ENCODE data around the gene CPN2.

- TF ChIP-seq, protein P1, sequence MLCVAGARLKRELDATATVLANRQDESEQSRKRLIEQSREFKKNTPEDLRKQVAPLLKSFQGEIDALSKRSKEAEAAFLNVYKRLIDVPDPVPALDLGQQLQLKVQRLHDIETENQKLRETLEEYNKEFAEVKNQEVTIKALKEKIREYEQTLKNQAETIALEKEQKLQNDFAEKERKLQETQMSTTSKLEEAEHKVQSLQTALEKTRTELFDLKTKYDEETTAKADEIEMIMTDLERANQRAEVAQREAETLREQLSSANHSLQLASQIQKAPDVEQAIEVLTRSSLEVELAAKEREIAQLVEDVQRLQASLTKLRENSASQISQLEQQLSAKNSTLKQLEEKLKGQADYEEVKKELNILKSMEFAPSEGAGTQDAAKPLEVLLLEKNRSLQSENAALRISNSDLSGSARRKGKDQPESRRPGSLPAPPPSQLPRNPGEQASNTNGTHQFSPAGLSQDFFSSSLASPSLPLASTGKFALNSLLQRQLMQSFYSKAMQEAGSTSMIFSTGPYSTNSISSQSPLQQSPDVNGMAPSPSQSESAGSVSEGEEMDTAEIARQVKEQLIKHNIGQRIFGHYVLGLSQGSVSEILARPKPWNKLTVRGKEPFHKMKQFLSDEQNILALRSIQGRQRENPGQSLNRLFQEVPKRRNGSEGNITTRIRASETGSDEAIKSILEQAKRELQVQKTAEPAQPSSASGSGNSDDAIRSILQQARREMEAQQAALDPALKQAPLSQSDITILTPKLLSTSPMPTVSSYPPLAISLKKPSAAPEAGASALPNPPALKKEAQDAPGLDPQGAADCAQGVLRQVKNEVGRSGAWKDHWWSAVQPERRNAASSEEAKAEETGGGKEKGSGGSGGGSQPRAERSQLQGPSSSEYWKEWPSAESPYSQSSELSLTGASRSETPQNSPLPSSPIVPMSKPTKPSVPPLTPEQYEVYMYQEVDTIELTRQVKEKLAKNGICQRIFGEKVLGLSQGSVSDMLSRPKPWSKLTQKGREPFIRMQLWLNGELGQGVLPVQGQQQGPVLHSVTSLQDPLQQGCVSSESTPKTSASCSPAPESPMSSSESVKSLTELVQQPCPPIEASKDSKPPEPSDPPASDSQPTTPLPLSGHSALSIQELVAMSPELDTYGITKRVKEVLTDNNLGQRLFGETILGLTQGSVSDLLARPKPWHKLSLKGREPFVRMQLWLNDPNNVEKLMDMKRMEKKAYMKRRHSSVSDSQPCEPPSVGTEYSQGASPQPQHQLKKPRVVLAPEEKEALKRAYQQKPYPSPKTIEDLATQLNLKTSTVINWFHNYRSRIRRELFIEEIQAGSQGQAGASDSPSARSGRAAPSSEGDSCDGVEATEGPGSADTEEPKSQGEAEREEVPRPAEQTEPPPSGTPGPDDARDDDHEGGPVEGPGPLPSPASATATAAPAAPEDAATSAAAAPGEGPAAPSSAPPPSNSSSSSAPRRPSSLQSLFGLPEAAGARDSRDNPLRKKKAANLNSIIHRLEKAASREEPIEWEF (IDR thresholded peaks at IDR 0.05; ENCODE audit: insufficient replicate concordance, low read depth, low read length): no peak
- TF ChIP-seq YBX1 (IDR thresholded peaks at IDR 0.05): no peak
Measured at GRCh38 chr3:194384569-194385001, 33.5 kb upstream of the CPN2 start.
